Kidney epithelial cell (primary cell): ENCODE data around the gene RFC2. TPM values are rescaled to one million over a fixed set of nuclear protein-coding genes. Genes with fewer than 3 reads are reported as not detected.

Experiments
- DNase-seq: peaks from one replicate; pipeline ENCODE4 v3.0.0-alpha.2; 2010; ENCODE audit warnings: low read depth
- H3K27me3 ChIP-seq: 2 replicates; pipeline ENCODE4 v1.6.0; 2011; ENCODE audit warnings: low read length; ENCODE audit not compliant: control insufficient read depth, insufficient read depth
- H3K36me3 ChIP-seq: 2 replicates; pipeline ENCODE4 v1.5.1; 2011; ENCODE audit warnings: low read length; ENCODE audit not compliant: control insufficient read depth, insufficient read depth
- H3K4me3 ChIP-seq: 2 replicates; pipeline ENCODE4 v1.5.1; 2011; ENCODE audit warnings: low read depth, mild to moderate bottlenecking, control low read depth, low read length
- CTCF ChIP-seq: IDR thresholded peaks from 2 replicates; pipeline ENCODE4 v1.5.1; 2011; ENCODE audit warnings: mild to moderate bottlenecking, moderate library complexity, low read length, control low read depth, inconsistent platforms; ENCODE audit not compliant: insufficient read depth, poor library complexity, severe bottlenecking
- total RNA-seq: library from RNA; depleted of rRNA; stranded (reverse); fragments of >200 nt; gene quantifications from 2 replicates; pipeline ENCODE4 v1.2.3, GENCODE V29; 2015

Gene RFC2
- total RNA-seq, 1 donor from 2014 or later, result 15.7 TPM

- DNase-seq, result no peak
- no peaks in the 10 kb centered on the region for H3K27me3 ChIP-seq
- H3K36me3 ChIP-seq, result no peaks in the 10 kb centered on the region
- no peak overlapping the region for H3K4me3 ChIP-seq
- no peak for TF ChIP-seq CTCF
Measured at GRCh38 chr7:74277636-74278035, 23.4 kb upstream of the RFC2 start.

- no peaks in the 10 kb centered on the region for H3K36me3 ChIP-seq
- no peaks in the 10 kb centered on the region for H3K27me3 ChIP-seq
- no peak overlapping the region for H3K4me3 ChIP-seq
- DNase-seq, result no peak
- TF ChIP-seq CTCF, result peak; percentile 50
Measured at GRCh38 chr7:74275401-74275881, 21.2 kb upstream of the RFC2 start.

GRCh38 chr7:74272305-74273038 lies 18.3 kb upstream of the RFC2 start:
- no peaks in the 10 kb centered on the region for H3K36me3 ChIP-seq
- TF ChIP-seq CTCF, result no peak
- peak; percentile 95 for DNase-seq
- H3K4me3 ChIP-seq, result no peak overlapping the region
- H3K27me3 ChIP-seq, result no peaks in the 10 kb centered on the region

- DNase-seq, result no peak
- Histone ChIP-seq H3K27me3 (no peaks in the 10 kb centered on the region), H3K4me3 (no peak overlapping the region), H3K36me3 (no peaks in the 10 kb centered on the region)
- no peak for TF ChIP-seq CTCF
Measured at GRCh38 chr7:74271742-74272141, 17.5 kb upstream of the RFC2 start.

- no peaks in the 10 kb centered on the region for H3K36me3 ChIP-seq
- H3K27me3 ChIP-seq, result no peaks in the 10 kb centered on the region
- peak overlapping the region; percentile 33 for H3K4me3 ChIP-seq
- no peak for DNase-seq
- no peak for TF ChIP-seq CTCF
Measured at GRCh38 chr7:74269757-74270277, 15.6 kb upstream of the RFC2 start.
